GM20431 (cell line): Measurements from ENCODE around the gene CTNNA1.
"Not testable (repeated sequence)": the region's sequence is repeated elsewhere in the genome, so short reads cannot be mapped to it uniquely, and the experiment has no call there.

Experiments
- in situ Hi-C: fragments of 300-500 bp; cut with MseI, MboI; formaldehyde crosslinking; loops from one replicate; pipeline ENCODE4 v1.15.0; 2020; ENCODE audit warnings: low sequenced_read_pairs; ENCODE audit not compliant: unreplicated experiment

Gene CTNNA1

GRCh38 chr5:138921362-138921761 lies 168.1 kb downstream of the CTNNA1 start:
- in situ Hi-C loops = not testable (repeated sequence)

DNA sequence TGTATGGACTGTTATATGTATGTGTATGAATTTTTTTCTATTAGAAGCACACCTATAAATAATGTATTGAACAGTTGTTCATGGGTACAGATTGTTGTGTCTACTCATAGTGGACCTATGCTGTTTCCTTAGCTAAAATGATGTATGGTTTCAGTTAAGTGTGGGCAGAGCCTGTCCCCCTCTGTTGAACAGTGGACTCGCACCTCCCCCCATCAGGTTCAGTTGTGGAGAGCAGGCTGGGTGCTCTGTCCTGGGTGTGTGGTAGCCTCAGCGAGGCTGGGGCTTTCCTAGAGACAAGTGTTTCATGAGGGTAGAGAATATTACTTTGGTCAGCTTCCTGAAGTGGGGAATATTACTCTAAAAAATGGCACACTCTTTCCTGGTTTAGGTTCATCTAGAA lies 169.3 kb downstream of the CTNNA1 start:
- in situ Hi-C loops = no loop called here

GRCh38 chr5:138925090-138925635 lies 171.9 kb downstream of the CTNNA1 start:
- in situ Hi-C loops = no loop called here

DNA sequence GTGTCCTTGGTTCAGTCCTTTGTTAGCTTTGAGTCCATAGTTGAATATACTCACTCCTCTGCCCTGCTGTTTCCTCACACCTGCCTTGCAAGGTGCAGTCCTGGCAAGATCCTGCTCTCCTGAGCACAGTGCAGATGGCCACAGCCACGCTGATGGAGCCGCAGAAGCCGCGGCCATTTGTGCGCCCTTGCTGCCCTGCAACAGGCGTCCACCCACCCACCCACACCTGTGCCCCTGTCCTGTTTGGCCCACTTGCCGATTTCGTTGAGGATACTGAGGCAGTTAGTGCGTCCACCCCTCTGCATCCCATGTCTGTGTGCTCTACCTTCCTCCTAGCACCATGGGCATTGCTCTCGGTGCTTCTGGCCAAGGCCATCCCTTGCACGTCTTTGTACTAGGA lies 173.0 kb downstream of the CTNNA1 start:
- in situ Hi-C loops = no loop called here

DNA sequence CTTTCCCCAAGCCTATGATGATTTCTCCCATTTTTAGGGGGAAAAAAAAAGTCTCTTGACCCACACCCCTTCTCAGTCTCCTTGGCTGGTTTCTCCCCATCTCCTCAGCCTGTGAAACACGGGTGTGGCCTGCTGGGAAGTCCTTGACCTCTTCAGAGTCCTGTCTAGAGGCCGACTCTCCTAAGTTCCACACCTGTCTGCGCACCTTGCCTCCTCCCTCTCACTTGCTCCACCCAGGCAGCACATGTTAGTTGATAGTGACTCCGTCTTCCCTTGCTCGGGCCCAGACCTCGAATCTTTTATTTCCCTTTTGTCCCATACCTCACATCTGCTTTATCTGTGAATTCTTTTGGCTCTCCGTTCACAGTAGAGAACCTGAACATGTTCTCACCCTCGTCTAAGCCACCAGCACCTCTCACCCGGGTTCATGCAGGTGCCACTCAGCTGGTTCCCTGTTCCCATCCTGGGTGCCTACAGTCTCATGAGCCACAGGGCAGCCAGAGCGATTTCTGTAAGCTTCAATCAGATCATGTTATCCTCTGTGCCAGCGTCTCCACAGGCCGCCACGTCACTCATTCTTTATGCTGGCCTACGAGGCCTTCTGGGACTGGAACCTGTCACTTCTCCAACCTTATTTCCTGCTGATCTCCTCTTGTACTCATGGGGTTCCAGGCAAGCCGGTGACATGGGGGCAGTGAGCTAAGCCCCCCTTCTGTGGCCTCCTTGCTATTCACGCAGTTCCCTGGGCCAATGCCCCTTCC lies 173.6 kb downstream of the CTNNA1 start:
- in situ Hi-C loops = no loop called here

GRCh38 chr5:138927544-138927943 lies 174.3 kb downstream of the CTNNA1 start:
- in situ Hi-C loops = no loop called here

DNA sequence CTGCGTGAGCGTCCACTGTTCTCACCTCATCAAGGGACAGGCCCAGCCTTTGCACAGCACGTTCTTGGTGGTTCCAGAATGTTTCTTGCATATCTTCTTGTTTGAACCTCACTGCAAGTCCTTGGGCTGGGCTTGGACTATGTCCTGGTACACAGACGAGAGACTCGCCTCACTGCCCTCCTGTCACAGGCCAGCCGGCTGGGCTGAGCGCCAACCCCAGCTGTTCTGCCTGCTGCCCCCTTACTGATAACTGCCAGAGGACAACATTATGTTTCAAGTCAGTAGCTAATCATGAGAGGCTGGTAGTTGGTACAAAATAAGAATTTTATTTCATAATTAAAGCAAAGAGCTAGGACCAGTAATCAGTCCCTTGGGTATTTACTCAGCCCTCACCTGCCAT lies 174.8 kb downstream of the CTNNA1 start:
- in situ Hi-C loops = no loop called here

DNA sequence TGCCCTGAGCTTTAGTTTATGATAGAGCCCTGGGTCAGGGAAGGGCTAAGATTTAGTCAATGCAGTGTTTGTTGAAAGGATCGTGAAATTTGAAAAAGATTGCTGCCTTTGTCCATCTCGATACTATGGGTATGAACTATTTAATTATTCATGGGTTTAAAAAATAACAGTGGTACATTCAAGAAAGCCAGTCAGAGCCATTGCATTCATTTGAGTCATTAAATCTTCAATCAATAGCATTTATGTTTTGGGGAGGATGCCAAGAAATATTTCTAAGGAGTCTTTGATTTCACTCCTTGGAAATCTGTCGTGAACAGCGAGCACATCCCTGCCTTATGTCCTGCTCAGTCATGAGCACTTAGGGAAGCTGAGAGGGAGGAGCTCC lies 176.3 kb downstream of the CTNNA1 start:
- in situ Hi-C loops = no loop called here

GRCh38 chr5:138930371-138931097 lies 177.3 kb downstream of the CTNNA1 start:
- in situ Hi-C loops = no loop called here

- in situ Hi-C loops = no loop called here
Measured at GRCh38 chr5:138932171-138932810, 179.1 kb downstream of the CTNNA1 start.

DNA sequence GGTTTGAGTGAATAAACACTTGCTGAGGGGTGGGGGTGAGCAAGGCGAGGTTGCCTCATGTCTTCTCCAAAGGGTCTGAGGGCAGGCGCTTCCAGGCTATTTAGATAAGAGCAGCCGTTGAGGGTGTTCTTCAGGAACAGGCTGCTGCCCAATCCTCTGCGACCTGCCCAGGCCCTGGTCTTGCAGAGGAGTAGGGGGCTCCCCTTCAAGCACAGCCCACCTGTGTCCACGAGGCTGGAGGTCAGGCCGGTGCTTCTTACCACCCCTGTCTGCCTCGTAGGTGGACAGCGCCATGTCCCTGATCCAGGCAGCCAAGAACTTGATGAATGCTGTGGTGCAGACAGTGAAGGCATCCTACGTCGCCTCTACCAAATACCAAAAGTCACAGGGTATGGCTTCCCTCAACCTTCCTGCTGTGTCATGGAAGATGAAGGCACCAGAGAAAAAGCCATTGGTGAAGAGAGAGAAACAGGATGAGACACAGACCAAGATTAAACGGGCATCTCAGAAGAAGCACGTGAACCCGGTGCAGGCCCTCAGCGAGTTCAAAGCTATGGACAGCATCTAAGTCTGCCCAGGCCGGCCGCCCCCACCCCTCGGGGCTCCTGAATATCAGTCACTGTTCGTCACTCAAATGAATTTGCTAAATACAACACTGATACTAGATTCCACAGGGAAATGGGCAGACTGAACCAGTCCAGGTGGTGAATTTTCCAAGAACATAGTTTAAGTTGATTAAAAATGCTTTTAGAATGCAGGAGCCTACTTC lies 180.5 kb downstream of the CTNNA1 start:
- in situ Hi-C loops = no loop called here

GRCh38 chr5:138934971-138935370 lies 181.7 kb downstream of the CTNNA1 start:
- in situ Hi-C loops = no loop called here

DNA sequence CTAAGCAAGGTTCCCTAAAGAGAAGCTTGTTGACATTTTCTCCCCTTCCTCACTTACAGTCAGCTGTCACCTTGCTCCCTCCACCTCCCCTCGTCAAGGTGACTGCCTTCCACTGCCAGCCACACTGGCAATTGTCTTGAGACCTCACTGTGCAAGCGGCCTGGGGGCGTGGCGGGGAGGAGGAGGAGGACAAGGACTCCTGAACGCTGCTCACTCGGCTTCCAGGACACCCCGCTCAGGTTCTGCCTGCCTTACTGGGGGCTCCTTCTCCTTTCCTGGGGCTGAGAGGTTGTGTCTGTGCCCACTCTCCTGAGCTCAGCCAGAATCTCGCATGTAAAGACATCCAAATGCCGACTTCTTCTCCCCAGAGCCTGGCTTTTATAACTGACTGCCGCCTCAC lies 182.2 kb downstream of the CTNNA1 start:
- in situ Hi-C loops = no loop called here

DNA sequence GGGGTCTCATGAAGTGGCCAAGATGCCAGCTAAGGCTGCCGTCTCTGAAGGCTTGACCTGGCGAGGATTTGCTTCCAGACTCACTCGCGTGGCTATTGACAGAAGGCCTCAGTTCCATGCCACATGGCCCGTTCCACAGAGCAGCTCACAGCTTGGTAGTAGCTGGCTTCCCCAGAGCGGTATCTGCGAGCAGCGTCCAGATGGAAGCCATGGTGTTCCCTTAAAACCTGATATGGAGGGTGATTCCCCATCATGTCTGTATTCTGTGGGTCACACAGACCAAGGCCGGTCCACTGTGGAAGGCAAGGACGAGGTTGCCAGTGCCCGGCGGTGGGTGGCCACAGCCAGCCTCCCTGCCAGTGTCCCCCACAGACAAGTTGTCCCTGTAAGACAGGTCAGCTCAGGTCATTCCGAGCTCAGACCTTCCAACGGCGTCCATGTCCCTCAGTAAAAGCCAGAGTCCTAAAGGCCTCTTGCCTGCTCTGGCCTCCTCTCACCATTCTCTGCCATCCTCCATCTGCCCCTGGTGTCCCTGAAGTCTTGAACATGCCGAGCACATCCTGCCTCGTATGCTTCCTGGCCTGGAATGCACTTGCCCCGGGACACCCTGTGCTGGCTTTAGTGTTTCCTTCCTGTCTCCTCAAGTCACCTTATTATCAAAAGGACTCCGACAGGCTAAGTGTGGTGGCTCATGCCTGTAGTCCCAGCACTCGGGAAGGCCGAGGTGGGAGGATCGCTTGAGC lies 183.2 kb downstream of the CTNNA1 start:
- in situ Hi-C loops = no loop called here

DNA sequence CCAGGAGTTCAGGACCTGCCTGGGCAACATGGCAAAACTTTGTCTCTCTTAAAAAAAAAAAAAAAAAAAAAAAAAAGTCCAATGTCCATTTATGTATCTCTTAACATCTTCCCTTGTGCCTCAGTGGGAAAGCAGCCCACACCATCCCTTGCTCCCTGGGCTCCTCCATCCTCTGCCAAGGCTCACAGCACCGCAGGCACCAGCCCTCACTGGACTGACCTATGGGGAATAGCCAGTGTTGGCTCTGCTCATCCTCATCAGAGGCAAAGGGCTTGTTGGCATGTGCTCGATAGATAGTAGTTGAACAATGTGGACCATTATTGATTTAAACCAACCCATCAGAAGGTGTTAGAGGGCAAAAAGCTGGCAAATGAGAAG lies 183.7 kb downstream of the CTNNA1 start:
- in situ Hi-C loops = no loop called here

GRCh38 chr5:138937392-138938387 lies 184.5 kb downstream of the CTNNA1 start:
- in situ Hi-C loops = no loop called here

DNA sequence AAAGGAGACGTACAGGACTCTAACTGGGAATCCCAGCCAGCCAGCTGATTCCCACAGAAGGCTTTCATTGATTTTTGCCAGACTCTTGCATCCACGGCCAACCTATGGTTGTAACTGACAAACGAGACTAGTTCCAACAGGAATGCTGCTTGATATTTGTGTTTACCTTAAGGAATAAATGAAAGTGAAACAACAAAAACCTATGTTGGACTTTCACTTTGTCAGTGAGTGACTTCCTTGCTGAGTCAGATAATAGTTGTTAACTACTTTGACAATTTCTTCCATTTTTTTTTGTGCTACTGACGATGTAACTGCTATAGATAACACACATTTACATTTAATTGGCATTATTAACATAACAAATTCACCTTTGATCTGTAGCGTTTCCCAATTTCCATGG lies 185.3 kb downstream of the CTNNA1 start:
- in situ Hi-C loops = no loop called here

DNA sequence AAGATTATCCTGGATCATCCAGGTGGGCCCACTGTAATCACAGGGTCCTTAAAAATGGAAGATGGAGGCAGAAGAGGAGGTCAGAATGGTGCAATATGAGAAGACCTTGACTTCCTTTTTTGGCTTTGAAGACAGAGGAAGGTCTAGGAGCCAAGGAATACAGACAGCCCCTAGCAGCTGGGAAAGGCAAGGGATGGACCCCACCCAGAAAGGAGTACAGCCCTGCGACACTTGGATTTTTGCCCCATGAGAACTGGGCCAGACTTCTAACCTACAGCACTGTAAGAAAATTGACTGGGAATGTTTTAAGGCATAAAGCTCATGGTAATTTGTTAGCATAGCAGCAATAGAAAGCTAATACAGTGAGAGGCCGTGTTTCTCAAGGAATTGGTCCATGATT lies 188.8 kb downstream of the CTNNA1 start:
- in situ Hi-C loops = no loop called here
